CD8-positive, alpha-beta memory T cell (primary cell): ENCODE measurements around the gene SHROOM3. TPM values are rescaled to one million over a fixed set of nuclear protein-coding genes. Genes with fewer than 3 reads are reported as not detected.

Experiments
- CTCF ChIA-PET: fragments of 350-600 bp; sonication (Branson Sonifier 250); formaldehyde crosslinking; loops from one replicate; lab custom pipeline; 2021; ENCODE audit warnings: antibody characterized with exemption; lab: Charles Lee
- POLR2A ChIA-PET: fragments of 350-600 bp; sonication (Branson Sonifier 250); formaldehyde crosslinking; loops from one replicate; lab custom pipeline; 2021; ENCODE audit warnings: antibody characterized with exemption; lab: Charles Lee
- DNase-seq, 5 donors: peaks; one replicate each; pipeline versions ENCODE4 v3.0.0 to v3.0.0-alpha.2; 2020 to 2022; ENCODE audit warnings: mixed read lengths in 1 of 5
- H3K27ac ChIP-seq: one replicate; pipeline ENCODE4 v1.7.0; 2013; ENCODE audit warnings: low read depth, mild to moderate bottlenecking, low read length, moderate library complexity
- H3K27me3 ChIP-seq: 2 replicates; pipeline ENCODE4 v1.7.0; 2013; ENCODE audit warnings: low read length, mild to moderate bottlenecking; ENCODE audit not compliant: insufficient read depth, poor library complexity, severe bottlenecking
- H3K36me3 ChIP-seq: 2 replicates; pipeline ENCODE4 v1.7.0; 2013; ENCODE audit warnings: mild to moderate bottlenecking, low read length, moderate library complexity; ENCODE audit not compliant: insufficient read depth
- H3K4me1 ChIP-seq: 2 replicates; pipeline ENCODE4 v1.7.0; 2013; ENCODE audit warnings: mild to moderate bottlenecking, low read length, moderate library complexity; ENCODE audit not compliant: insufficient read depth
- H3K4me3 ChIP-seq: 2 replicates; pipeline ENCODE4 v1.7.0; 2013; ENCODE audit warnings: mild to moderate bottlenecking, low read length
- H3K9me3 ChIP-seq: 2 replicates; pipeline ENCODE4 v1.7.0; 2013; ENCODE audit warnings: mild to moderate bottlenecking, low read length
- H3K27ac Mint-ChIP-seq, 8 donors: one replicate each; pipeline ENCODE4 v1.8.0; 2020 to 2021; ENCODE audit warnings: mixed read lengths in 8 of 8, mild to moderate bottlenecking in 6 of 8, inconsistent platforms in 3 of 8, moderate library complexity in 3 of 8
- H3K27me3 Mint-ChIP-seq, 2 donors: one replicate each; pipeline ENCODE4 v1.8.0; 2020 to 2021; ENCODE audit warnings: mixed read lengths in 2 of 2, mild to moderate bottlenecking in 1 of 2, moderate library complexity in 1 of 2
- H3K36me3 Mint-ChIP-seq, 3 donors: one replicate each; pipeline ENCODE4 v1.8.0; 2020 to 2021; ENCODE audit warnings: mixed read lengths in 3 of 3, inconsistent platforms in 1 of 3, mild to moderate bottlenecking in 1 of 3
- H3K4me1 Mint-ChIP-seq, 3 donors: one replicate each; pipeline ENCODE4 v1.8.0; 2020 to 2021; ENCODE audit warnings: mixed read lengths in 3 of 3, inconsistent platforms in 1 of 3, mild to moderate bottlenecking in 1 of 3
- H3K4me3 Mint-ChIP-seq, 7 donors: one replicate each; pipeline ENCODE4 v1.8.0; 2020 to 2021; ENCODE audit warnings: mixed read lengths in 7 of 7, mild to moderate bottlenecking in 6 of 7, moderate library complexity in 4 of 7, inconsistent platforms in 2 of 7
- H3K9me3 Mint-ChIP-seq, 5 donors: one replicate each; pipeline ENCODE4 v1.8.0; 2020 to 2022; ENCODE audit warnings: mixed read lengths in 5 of 5, mild to moderate bottlenecking in 3 of 5, moderate library complexity in 2 of 5, inconsistent platforms in 1 of 5
- polyA plus RNA-seq: library from polyadenylated mRNA; unstranded; fragments of 300-500 nt; fragmentation: Illumina TruSeq; gene quantifications from one replicate; pipeline ENCODE4 v1.2.3, GENCODE V29; 2021
- total RNA-seq, 2 experiments: library from RNA; stranded (reverse); gene quantifications; one replicate each; pipeline ENCODE4 v1.2.3, GENCODE V29; 2021

The SHROOM3 gene
- total and polyA plus RNA-seq, 3 experiments from 2014 or later = not detected

GRCh38 chr4:76562161-76562560 is 127.1 kb downstream of the SHROOM3 start:
- Histone ChIP-seq H3K4me3 (no peak overlapping the region), H3K4me1 (no peaks in the 10 kb centered on the region), H3K27me3 (no peaks in the 10 kb centered on the region), H3K9me3 (no peaks in the 10 kb centered on the region), H3K36me3 (no peaks in the 10 kb centered on the region), H3K27ac (no peak overlapping the region)
- Mint-ChIP-seq H3K4me1 (no peaks in the 10 kb centered on the region), H3K36me3 (no peaks in the 10 kb centered on the region), H3K27ac (no peak overlapping the region), H3K9me3 (no peaks in the 10 kb centered on the region), H3K4me3 (no peak overlapping the region), H3K27me3 (peaks cover 2 to 34% of the 10 kb centered on the region in 2 donors)
- no peak for DNase-seq
- CTCF ChIA-PET = no interaction called here
- POLR2A ChIA-PET = no interaction called here

DNA sequence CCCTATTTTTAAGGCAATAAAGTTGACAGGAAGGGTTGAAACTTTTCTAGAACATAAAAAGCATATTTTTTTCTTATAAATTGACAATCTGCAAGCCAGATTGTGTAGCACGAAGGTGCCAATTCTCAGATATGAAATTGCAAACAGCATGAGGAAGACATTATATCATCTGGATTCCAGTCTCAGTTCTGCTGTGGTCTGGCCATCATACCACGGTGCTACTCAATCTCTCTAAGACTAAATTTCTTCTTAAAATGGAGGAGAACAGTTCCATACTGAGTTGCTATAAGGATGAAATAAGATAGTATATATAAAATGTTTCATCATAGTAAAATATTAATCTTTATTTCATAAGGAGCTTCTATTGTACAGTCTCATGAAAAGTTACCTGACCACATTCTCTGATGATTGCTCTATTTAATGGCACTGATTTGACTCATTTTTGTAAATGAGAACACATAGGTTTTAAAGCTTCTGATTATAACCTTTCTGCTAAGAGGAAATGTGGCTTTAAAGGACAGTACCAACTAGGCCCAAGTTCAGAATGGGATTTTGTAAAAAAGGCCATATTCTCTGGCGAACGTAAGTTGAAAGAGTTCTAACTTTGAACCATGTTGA is 127.9 kb downstream of the SHROOM3 start:
- ChIA-PET CTCF (no interaction called here), POLR2A (no interaction called here)
- Histone ChIP-seq H3K4me1 (no peaks in the 10 kb centered on the region), H3K27me3 (no peaks in the 10 kb centered on the region), H3K27ac (no peak overlapping the region), H3K36me3 (no peaks in the 10 kb centered on the region), H3K4me3 (no peak overlapping the region), H3K9me3 (no peaks in the 10 kb centered on the region)
- Mint-ChIP-seq H3K9me3 (no peaks in the 10 kb centered on the region), H3K4me3 (no peak overlapping the region), H3K36me3 (no peaks in the 10 kb centered on the region), H3K4me1 (no peaks in the 10 kb centered on the region), H3K27me3 (peaks cover 2 to 28% of the 10 kb centered on the region in 2 donors), H3K27ac (no peak overlapping the region)
- no peak for DNase-seq

DNA sequence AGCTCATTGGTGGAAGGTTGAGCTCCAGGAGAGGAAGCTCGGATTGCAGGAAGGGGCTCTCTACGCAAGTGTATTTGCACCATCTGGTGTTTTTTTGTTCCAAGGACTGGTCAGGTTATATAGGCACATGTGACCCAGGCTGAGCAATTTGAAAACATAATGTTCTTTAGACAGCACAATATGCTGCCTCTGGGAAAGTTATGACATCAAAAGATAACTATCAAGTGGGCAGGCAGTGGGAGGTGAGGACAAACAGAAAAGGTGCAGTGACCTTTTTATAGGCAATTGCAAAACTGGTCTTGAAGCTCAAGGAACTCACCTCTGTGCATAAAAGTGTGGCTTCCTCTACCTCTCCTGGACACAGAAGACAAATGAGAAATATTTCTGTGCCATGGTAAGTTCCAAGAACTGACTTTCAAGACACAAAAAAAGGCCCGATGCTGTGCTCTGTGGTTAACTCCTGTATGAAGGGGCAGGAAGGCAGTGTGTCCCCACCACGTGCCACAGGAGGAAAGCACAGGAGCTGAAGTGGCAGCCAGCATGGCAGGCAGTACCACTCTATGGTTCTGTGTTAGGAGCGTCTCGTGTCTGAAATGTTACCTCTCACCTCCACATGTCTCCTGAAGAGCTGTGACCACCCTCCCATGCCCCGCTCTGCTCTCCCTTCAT is 128.6 kb downstream of the SHROOM3 start:
- Mint-ChIP-seq H3K27me3 (peaks cover 2 to 28% of the 10 kb centered on the region in 2 donors), H3K4me1 (no peaks in the 10 kb centered on the region), H3K27ac (no peak overlapping the region), H3K36me3 (no peaks in the 10 kb centered on the region), H3K4me3 (peak overlapping the region in 1 of 7 donors; percentile 32), H3K9me3 (no peaks in the 10 kb centered on the region)
- H3K27me3 ChIP-seq = no peaks in the 10 kb centered on the region
- ChIA-PET POLR2A (no interaction called here), CTCF (no interaction called here)
- no peak for DNase-seq
- H3K4me1 ChIP-seq = no peaks in the 10 kb centered on the region
- H3K27ac ChIP-seq = no peak overlapping the region
- no peaks in the 10 kb centered on the region for H3K36me3 ChIP-seq
- no peak overlapping the region for H3K4me3 ChIP-seq
- no peaks in the 10 kb centered on the region for H3K9me3 ChIP-seq

GRCh38 chr4:76564123-76564915 is 129.3 kb downstream of the SHROOM3 start:
- no peaks in the 10 kb centered on the region for H3K4me1 Mint-ChIP-seq
- H3K9me3 Mint-ChIP-seq = no peaks in the 10 kb centered on the region

GRCh38 chr4:76568262-76568661 is 133.2 kb downstream of the SHROOM3 start:
- Mint-ChIP-seq H3K9me3 (no peaks in the 10 kb centered on the region), H3K36me3 (no peaks in the 10 kb centered on the region), H3K4me1 (no peaks in the 10 kb centered on the region), H3K27ac (no peak overlapping the region), H3K4me3 (no peak overlapping the region), H3K27me3 (peaks cover 2 to 18% of the 10 kb centered on the region in 2 donors)
- ChIA-PET CTCF (no interaction called here), POLR2A (no interaction called here)
- DNase-seq = no peak
- no peak overlapping the region for H3K4me3 ChIP-seq
- H3K4me1 ChIP-seq = no peaks in the 10 kb centered on the region
- no peaks in the 10 kb centered on the region for H3K27me3 ChIP-seq
- H3K36me3 ChIP-seq = no peaks in the 10 kb centered on the region
- no peak overlapping the region for H3K27ac ChIP-seq
- no peaks in the 10 kb centered on the region for H3K9me3 ChIP-seq

More at GRCh38 chr4:76564123-76564915, 129.3 kb downstream of the SHROOM3 start:
- POLR2A ChIA-PET = no interaction called here
- Histone ChIP-seq H3K4me1 (no peaks in the 10 kb centered on the region), H3K27ac (no peak overlapping the region), H3K4me3 (no peak overlapping the region), H3K36me3 (no peaks in the 10 kb centered on the region), H3K9me3 (no peaks in the 10 kb centered on the region), H3K27me3 (no peaks in the 10 kb centered on the region)
- no peak for DNase-seq
- CTCF ChIA-PET = no interaction called here
- Mint-ChIP-seq H3K27me3 (peaks cover 2 to 22% of the 10 kb centered on the region in 2 donors), H3K36me3 (no peaks in the 10 kb centered on the region), H3K4me3 (peak overlapping the region in 1 of 7 donors; percentile 32), H3K27ac (no peak overlapping the region)

- H3K4me3 Mint-ChIP-seq = no peak overlapping the region
- H3K27me3 ChIP-seq = no peaks in the 10 kb centered on the region
These were observed 134.2 kb downstream of the SHROOM3 start for GRCh38 chr4:76569225-76569624.

DNA sequence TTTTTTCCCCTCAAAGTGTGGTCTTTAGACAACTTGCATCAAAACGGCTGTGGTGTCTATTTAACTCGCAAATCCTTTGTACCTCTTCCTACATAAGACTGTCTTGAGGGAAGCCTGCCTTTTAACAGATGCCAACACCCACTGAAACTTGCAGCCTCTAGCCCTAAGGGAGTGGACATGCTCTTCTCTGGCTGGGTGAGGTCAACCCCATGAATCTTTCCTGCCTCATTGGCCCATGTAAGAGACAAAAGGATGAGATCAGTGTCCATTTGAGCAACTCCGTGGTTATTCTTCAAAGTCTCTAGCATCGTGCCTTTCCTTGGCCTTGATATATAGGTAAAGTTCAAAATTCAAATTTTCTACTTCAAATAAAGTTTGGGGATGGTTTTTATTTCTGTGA is 134.7 kb downstream of the SHROOM3 start:
- no peak overlapping the region for H3K4me3 Mint-ChIP-seq
- DNase-seq = no peak
- peaks cover 10 to 27% of the 10 kb centered on the region in 2 donors for H3K27me3 Mint-ChIP-seq
- no peak overlapping the region for H3K27ac Mint-ChIP-seq
- no peaks in the 10 kb centered on the region for H3K36me3 Mint-ChIP-seq
- H3K9me3 ChIP-seq = no peaks in the 10 kb centered on the region
- no peaks in the 10 kb centered on the region for H3K27me3 ChIP-seq
- POLR2A ChIA-PET = no interaction called here
- CTCF ChIA-PET = no interaction called here
- H3K4me3 ChIP-seq = no peak overlapping the region
- no peaks in the 10 kb centered on the region for H3K4me1 ChIP-seq
- H3K36me3 ChIP-seq = no peaks in the 10 kb centered on the region
- no peaks in the 10 kb centered on the region for H3K4me1 Mint-ChIP-seq
- H3K9me3 Mint-ChIP-seq = no peaks in the 10 kb centered on the region
- no peak overlapping the region for H3K27ac ChIP-seq

More at GRCh38 chr4:76569225-76569624, 134.2 kb downstream of the SHROOM3 start:
- H3K27me3 Mint-ChIP-seq = peaks cover 6 to 25% of the 10 kb centered on the region in 2 donors
- H3K9me3 Mint-ChIP-seq = no peaks in the 10 kb centered on the region
- no peak for DNase-seq
- H3K36me3 Mint-ChIP-seq = no peaks in the 10 kb centered on the region
- no peaks in the 10 kb centered on the region for H3K4me1 ChIP-seq
- H3K9me3 ChIP-seq = no peaks in the 10 kb centered on the region
- H3K36me3 ChIP-seq = no peaks in the 10 kb centered on the region
- no peak overlapping the region for H3K27ac ChIP-seq
- ChIA-PET POLR2A (no interaction called here), CTCF (no interaction called here)
- H3K4me1 Mint-ChIP-seq = no peaks in the 10 kb centered on the region
- H3K4me3 ChIP-seq = no peak overlapping the region
- H3K27ac Mint-ChIP-seq = no peak overlapping the region
